K562 (cell line): ENCODE measurements around the gene GFRA3. TPM values are rescaled to one million over a fixed set of nuclear protein-coding genes. Genes with fewer than 3 reads are reported as not detected.

Experiments used
- ATAC-seq: fragments of 200-7000 bp; cut with Tn5 transposase; 3 replicates; pipeline ENCODE4 v1.9.1; 2020; ENCODE audit warnings: moderate library complexity
- BruUV-seq: library from RNA; stranded (reverse); fragments of 400-500 nt; replicated peaks from 2 replicates; lab custom pipeline; 2021; lab: Mats Ljungman, UMichigan
- CTCF ChIA-PET: fragments of 300-600 bp; formaldehyde crosslinking; extraction: SDS; loops from one replicate; lab custom pipeline; 2021; ENCODE audit warnings: low intra/inter-chr PET ratio; lab: Yijun Ruan, JAX
- POLR2A ChIA-PET: fragments of 300-600, 350-650 bp; sonication (Branson Sonifier 250); formaldehyde crosslinking; extraction: SDS; loops from one replicate; lab custom pipeline; 2021; ENCODE audit warnings: antibody characterized with exemption, inconsistent platforms; lab: Yijun Ruan, JAX
- DNase-seq, 4 experiments: peaks; one replicate each; pipeline versions ENCODE4 v3.0.0 to v3.0.0-alpha.2; 2011 to 2018; ENCODE audit warnings: low spot score in 3 of 4, mixed read lengths in 3 of 4; ENCODE audit errors: extremely low read depth in 1 of 4
- FAIRE-seq: peaks from 2 replicates; lab custom pipeline; 2011; peaks lifted over from hg19 to GRCh38; lab: Jason Lieb, UNC
- H2AFZ ChIP-seq: 2 replicates; pipeline ENCODE4 v1.6.0; 2011; ENCODE audit warnings: low read depth, low read length, control low read depth, inconsistent platforms
- H3K27ac ChIP-seq: fragments of 200-600 bp; 3 replicates; pipeline ENCODE4 v1.8.0; 2011; ENCODE audit warnings: low read depth, mild to moderate bottlenecking, control low read depth, inconsistent platforms, low read length, moderate library complexity, mixed read lengths; ENCODE audit errors: extremely low read depth
- H3K27me3 ChIP-seq, 2 experiments: fragments of 300-600 bp in 1 of 2; 2 replicates in 1 of 2; 3 replicates in 1 of 2; pipeline versions ENCODE4 v1.6.0 to v1.8.0; 2011; ENCODE audit warnings: inconsistent platforms in 2 of 2, low read length in 2 of 2, mild to moderate bottlenecking in 1 of 2, mixed read lengths in 1 of 2, moderate library complexity in 1 of 2; ENCODE audit not compliant: control insufficient read depth in 2 of 2, insufficient read depth in 2 of 2
- H3K36me3 ChIP-seq: fragments of 300-600 bp; 3 replicates; pipeline ENCODE4 v1.8.0; 2011; ENCODE audit warnings: mild to moderate bottlenecking, low read length, inconsistent platforms; ENCODE audit not compliant: control insufficient read depth, insufficient read depth
- H3K4me1 ChIP-seq, 2 experiments: fragments of 200-600 bp in 1 of 2; replicated peaks in 1 of 2; 2 replicates in 1 of 2; 3 replicates in 1 of 2; pipeline versions ENCODE4 v1.5.1 to v1.8.0; 2011; ENCODE audit warnings: inconsistent platforms in 2 of 2, low read length in 2 of 2, mild to moderate bottlenecking in 1 of 2, mixed read lengths in 1 of 2, moderate library complexity in 1 of 2; ENCODE audit not compliant: control insufficient read depth in 2 of 2, insufficient read depth in 2 of 2
- H3K4me2 ChIP-seq: 2 replicates; pipeline ENCODE4 v1.6.1; 2011; ENCODE audit warnings: low read length, control low read depth, inconsistent platforms, mixed read lengths; ENCODE audit not compliant: insufficient read depth
- H3K4me3 ChIP-seq: fragments of 200-600 bp; sonication (generic), shearing (Covaris generic); 2 replicates; pipeline ENCODE4 v1.5.1; 2016; ENCODE audit warnings: control low read depth, inconsistent platforms
- H3K79me2 ChIP-seq: fragments of 200-600 bp; 3 replicates; pipeline ENCODE4 v1.8.0; 2011; ENCODE audit warnings: low read length, inconsistent platforms; ENCODE audit not compliant: control insufficient read depth, insufficient read depth
- H3K9ac ChIP-seq, 2 experiments: 2 replicates each; pipeline versions ENCODE4 v1.6.0 to v1.6.1; 2011; ENCODE audit warnings: low read depth in 2 of 2, low read length in 2 of 2, control low read depth in 1 of 2, inconsistent platforms in 1 of 2, mild to moderate bottlenecking in 1 of 2, mixed read lengths in 1 of 2; ENCODE audit not compliant: insufficient read depth in 1 of 2
- H3K9me1 ChIP-seq: one replicate; pipeline ENCODE4 v1.6.0; 2011; ENCODE audit warnings: inconsistent platforms, mild to moderate bottlenecking, low read length, moderate library complexity; ENCODE audit not compliant: control insufficient read depth, insufficient read depth
- H3K9me3 ChIP-seq: replicated peaks from 2 replicates; pipeline ENCODE4 v1.5.1; 2011; ENCODE audit warnings: low read depth, low read length, inconsistent platforms; ENCODE audit not compliant: control insufficient read depth, insufficient read depth
- H4K20me1 ChIP-seq: replicated peaks from 2 replicates; pipeline ENCODE4 v1.6.1; 2011; ENCODE audit warnings: low read length, inconsistent platforms, mixed read lengths; ENCODE audit not compliant: control insufficient read depth, insufficient read depth
- CHCHD3 ChIP-seq: fragments of 250-450 bp; sonication (Bioruptor Pico); IDR thresholded peaks from 2 replicates; pipeline ENCODE4 v2.1.2; 2022; ENCODE audit warnings: mild to moderate bottlenecking
- HSF4 ChIP-seq: fragments of 250-450 bp; sonication (Bioruptor Pico); IDR thresholded peaks from 2 replicates; pipeline ENCODE4 v2.1.2; 2022; ENCODE audit warnings: mild to moderate bottlenecking, moderate library complexity, borderline replicate concordance
- ID3 ChIP-seq, 2 experiments: fragments of 250-450 bp in 1 of 2; fragments of 450-650 bp in 1 of 2; sonication (Bioruptor Pico) in 1 of 2; IDR thresholded peaks; 2 replicates each; pipeline versions ENCODE4 v1.6.1 to v1.8.0; 2016 to 2021; ENCODE audit warnings: mild to moderate bottlenecking in 2 of 2, moderate library complexity in 2 of 2, missing compliant biosample characterization in 1 of 2, missing genetic modification characterization in 1 of 2
- NR2C1 ChIP-seq, 2 experiments: fragments of 450-650 bp; IDR thresholded peaks; 2 replicates each; pipeline ENCODE4 v1.6.1; 2017; ENCODE audit warnings: mild to moderate bottlenecking in 2 of 2, antibody characterized with exemption in 1 of 2, inconsistent platforms in 1 of 2, missing compliant biosample characterization in 1 of 2, missing genetic modification characterization in 1 of 2
- TAF9B ChIP-seq: fragments of 450-650 bp; IDR thresholded peaks from 2 replicates; pipeline ENCODE4 v1.6.1; 2018; ENCODE audit warnings: mild to moderate bottlenecking; ENCODE audit not compliant: partially characterized antibody
- ZNF12 ChIP-seq: sonication (generic); formaldehyde crosslinking; IDR thresholded peaks from 2 replicates; pipeline ENCODE4 v1.4.0; 2020; ENCODE audit warnings: mild to moderate bottlenecking, missing genetic modification reagents
- WGBS: fragments of 100-300 bp; shearing (Covaris generic); methylation state at CpG from one replicate; pipeline ENCODE4 v1.1.6; 2016; ENCODE audit warnings: low coverage, mixed read lengths; ENCODE audit not compliant: insufficient coverage; ENCODE audit errors: missing lambda C conversion rate; 5-methylcytosine and 5-hydroxymethylcytosine counted together
- in situ Hi-C: fragments of 300-500 bp; cut with MboI; formaldehyde crosslinking; loops from 4 replicates; pipeline ENCODE4 v1.15.0; 2018; ENCODE audit warnings: inconsistent platforms, mixed read lengths
- intact Hi-C: fragments of 100-400 bp; cut with micrococcal nuclease; formaldehyde crosslinking; loops from 2 replicates; pipeline ENCODE4 v1.14.2; 2022
- polyA plus RNA-seq, 8 experiments: library from polyadenylated mRNA; depleted of rRNA in 4 of 8; stranded (reverse) in 5 of 8; unstranded in 3 of 8; fragments of >200 nt; fragmentation: Nextera tagmentation in 2 of 8; fragmentation: Illumina TruSeq in 1 of 8; extraction: Ambion mirVana in 2 of 8; extraction: Trizol in 1 of 8; gene quantifications; 2 replicates each; pipeline versions ENCODE4 v1.2.1 to v1.2.3, GENCODE V29; 2011 to 2014; ENCODE audit warnings: inconsistent platforms in 1 of 8, missing spikeins in 1 of 8
- total RNA-seq, 7 experiments: library from RNA; depleted of rRNA in 6 of 7; stranded (reverse); fragments of >200 nt in 6 of 7; fragmentation: Illumina TruSeq in 2 of 7; extraction: Trizol in 2 of 7; gene quantifications; 2 replicates each; pipeline versions ENCODE4 v1.2.1 to v1.2.3, GENCODE V29; 2011 to 2021; ENCODE audit warnings: low replicate concordance in 1 of 7
- TF ChIP-seq, protein P1 (sequence below): sonication (generic); formaldehyde crosslinking; IDR thresholded peaks from 2 replicates; pipeline ENCODE4 v1.8.0; 2022; ENCODE audit warnings: missing genetic modification reagents, mild to moderate bottlenecking, borderline replicate concordance
- TF ChIP-seq, protein P2 (sequence below): fragments of 450-650 bp; IDR thresholded peaks from 2 replicates; pipeline ENCODE4 v1.6.1; 2018; ENCODE audit warnings: mild to moderate bottlenecking, low read depth; ENCODE audit not compliant: partially characterized antibody

The GFRA3 gene
- total and polyA plus RNA-seq, 9 of the 15 experiments (the other 6 are each of a cell fraction or from before 2014, with no cell fraction given), result 0.05 to 0.09 (median 0.08) TPM; not detected in 6

- TF ChIP-seq HSF4 (CRISPR knock-in tag), result no peak
- TF ChIP-seq ZNF12, result no peak
- TF ChIP-seq CHCHD3 (CRISPR knock-in tag), result no peak
- TF ChIP-seq, protein P1, sequence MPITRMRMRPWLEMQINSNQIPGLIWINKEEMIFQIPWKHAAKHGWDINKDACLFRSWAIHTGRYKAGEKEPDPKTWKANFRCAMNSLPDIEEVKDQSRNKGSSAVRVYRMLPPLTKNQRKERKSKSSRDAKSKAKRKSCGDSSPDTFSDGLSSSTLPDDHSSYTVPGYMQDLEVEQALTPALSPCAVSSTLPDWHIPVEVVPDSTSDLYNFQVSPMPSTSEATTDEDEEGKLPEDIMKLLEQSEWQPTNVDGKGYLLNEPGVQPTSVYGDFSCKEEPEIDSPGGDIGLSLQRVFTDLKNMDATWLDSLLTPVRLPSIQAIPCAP (CRISPR knock-in tag), result no peak
- TF ChIP-seq ID3 (CRISPR knock-in tag; IDR thresholded peaks at IDR 0.05), result no peak
- TF ChIP-seq ID3 (tag; IDR thresholded peaks at IDR 0.05), result no peak
These were observed 1.7 kb downstream of the GFRA3 start (continued) for GRCh38 chr5:138272681-138273080.

DNA sequence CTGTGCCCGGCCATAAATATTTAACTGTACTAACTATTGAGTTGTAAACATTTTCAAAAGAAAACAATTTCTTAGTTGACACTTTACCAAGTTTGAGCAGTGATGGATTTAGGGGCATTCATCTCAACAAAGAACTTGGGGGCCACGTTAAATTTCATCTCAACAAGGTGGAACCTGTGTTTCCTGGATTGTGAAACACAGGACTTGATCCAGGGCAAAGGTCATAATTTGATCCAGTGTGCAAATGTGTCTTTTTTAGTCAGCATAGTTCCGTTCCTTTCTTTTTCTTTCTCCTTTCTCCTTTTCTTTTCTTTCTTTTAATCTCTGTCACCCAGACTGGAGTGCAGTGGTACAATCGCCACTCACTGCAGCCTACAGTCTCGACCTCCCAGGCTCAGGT lies 3.1 kb downstream of the GFRA3 start:
- Histone ChIP-seq H3K4me3 (no peak overlapping the region), H3K9ac (no peak overlapping the region), H2AFZ (no peak overlapping the region; the same call in 1 of the 2 replicates), H3K36me3 (no peaks in the 10 kb centered on the region), H3K9me3 (no peaks in the 10 kb centered on the region), H3K27me3 (peaks cover 6 to 7% of the 10 kb centered on the region in 2 experiments; a peak in 2 of 5 replicates), H3K4me2 (no peak overlapping the region), H4K20me1 (peaks cover 5% of the 10 kb centered on the region; the same call in 1 of the 2 replicates), H3K4me1 (peaks cover 6 to 11% of the 10 kb centered on the region in 2 experiments; a peak in 3 of 5 replicates), H3K9me1 (no peaks in the 10 kb centered on the region), H3K27ac (no peak overlapping the region), H3K79me2 (no peaks in the 10 kb centered on the region)
- WGBS, result 46% methylated on average over 5 of the region's 5 CpGs
- CTCF ChIA-PET, result no interaction called here
- in situ Hi-C loops (no loop called here), intact Hi-C loops (no loop called here)
- FAIRE-seq (no peak), DNase-seq (no peak), ATAC-seq (no peak)
- BruUV-seq, result no TSS peak
- POLR2A ChIA-PET, result interaction anchor here (0.7 kb wide), 1 partner anchor 11 kb away, joined by 4 read pairs; no protein-coding TSS in a partner anchor
- TF ChIP-seq TAF9B (no peak), NR2C1 (IDR thresholded peaks at IDR 0.05) (0 out of 2 replicates have a peak, but pooled peaks have one; percentile 37), NR2C1 (tag; IDR thresholded peaks at IDR 0.05) (peak; percentile 54)
- TF ChIP-seq, protein P2, sequence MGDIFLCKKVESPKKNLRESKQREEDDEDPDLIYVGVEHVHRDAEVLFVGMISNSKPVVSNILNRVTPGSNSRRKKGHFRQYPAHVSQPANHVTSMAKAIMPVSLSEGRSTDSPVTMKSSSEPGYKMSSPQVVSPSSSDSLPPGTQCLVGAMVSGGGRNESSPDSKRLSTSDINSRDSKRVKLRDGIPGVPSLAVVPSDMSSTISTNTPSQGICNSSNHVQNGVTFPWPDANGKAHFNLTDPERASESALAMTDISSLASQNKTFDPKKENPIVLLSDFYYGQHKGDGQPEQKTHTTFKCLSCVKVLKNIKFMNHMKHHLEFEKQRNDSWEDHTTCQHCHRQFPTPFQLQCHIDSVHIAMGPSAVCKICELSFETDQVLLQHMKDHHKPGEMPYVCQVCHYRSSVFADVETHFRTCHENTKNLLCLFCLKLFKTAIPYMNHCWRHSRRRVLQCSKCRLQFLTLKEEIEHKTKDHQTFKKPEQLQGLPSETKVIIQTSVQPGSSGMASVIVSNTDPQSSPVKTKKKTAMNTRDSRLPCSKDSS, result no peak
